ENCODE measurements around the gene MELTF.

DNA sequence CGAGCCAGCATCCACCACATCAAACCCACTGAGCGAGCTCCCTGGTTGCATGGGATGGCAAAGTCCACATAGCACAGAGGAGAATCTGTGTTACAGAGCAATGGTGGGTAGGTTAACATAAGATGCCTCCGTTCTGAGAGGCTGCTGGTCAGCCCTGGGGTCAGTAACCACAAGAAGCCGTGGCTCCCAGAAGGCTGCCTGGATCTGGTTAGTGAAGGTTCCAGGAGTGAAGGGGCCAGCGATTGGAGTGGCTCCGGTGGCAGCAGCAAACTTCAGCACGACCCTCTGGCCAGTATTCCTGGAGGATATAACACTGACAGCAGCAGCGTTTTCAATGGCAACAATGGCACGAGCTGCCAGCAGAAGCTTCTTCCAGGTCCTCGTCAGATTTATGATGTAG is 42.6 kb downstream of the MELTF start:
- TF ChIP-seq, protein P1, sequence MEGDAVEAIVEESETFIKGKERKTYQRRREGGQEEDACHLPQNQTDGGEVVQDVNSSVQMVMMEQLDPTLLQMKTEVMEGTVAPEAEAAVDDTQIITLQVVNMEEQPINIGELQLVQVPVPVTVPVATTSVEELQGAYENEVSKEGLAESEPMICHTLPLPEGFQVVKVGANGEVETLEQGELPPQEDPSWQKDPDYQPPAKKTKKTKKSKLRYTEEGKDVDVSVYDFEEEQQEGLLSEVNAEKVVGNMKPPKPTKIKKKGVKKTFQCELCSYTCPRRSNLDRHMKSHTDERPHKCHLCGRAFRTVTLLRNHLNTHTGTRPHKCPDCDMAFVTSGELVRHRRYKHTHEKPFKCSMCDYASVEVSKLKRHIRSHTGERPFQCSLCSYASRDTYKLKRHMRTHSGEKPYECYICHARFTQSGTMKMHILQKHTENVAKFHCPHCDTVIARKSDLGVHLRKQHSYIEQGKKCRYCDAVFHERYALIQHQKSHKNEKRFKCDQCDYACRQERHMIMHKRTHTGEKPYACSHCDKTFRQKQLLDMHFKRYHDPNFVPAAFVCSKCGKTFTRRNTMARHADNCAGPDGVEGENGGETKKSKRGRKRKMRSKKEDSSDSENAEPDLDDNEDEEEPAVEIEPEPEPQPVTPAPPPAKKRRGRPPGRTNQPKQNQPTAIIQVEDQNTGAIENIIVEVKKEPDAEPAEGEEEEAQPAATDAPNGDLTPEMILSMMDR (IDR thresholded peaks at IDR 0.05), result no peak
- no peak for TF ChIP-seq EMX1 (CRISPR knock-in tag; IDR thresholded peaks at IDR 0.05)
- TF ChIP-seq, protein P2, sequence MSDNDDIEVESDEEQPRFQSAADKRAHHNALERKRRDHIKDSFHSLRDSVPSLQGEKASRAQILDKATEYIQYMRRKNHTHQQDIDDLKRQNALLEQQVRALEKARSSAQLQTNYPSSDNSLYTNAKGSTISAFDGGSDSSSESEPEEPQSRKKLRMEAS (CRISPR knock-in tag; IDR thresholded peaks at IDR 0.05), result no peak
